HL-60 (cell line): ENCODE measurements around the gene KRT33A.

Source experiments
- DNase-seq, 2 experiments: peaks; one replicate each; pipeline ENCODE4 v3.0.0-alpha.2; 2010 to 2020; ENCODE audit warnings: low read depth in 1 of 2, low spot score in 1 of 2
- H3K27ac ChIP-seq: fragments of 250-450 bp; sonication (Bioruptor Pico); replicated peaks from 2 replicates; pipeline ENCODE4 v1.5.1; 2020; ENCODE audit warnings: mild to moderate bottlenecking, moderate library complexity
- H3K27me3 ChIP-seq: fragments of 250-450 bp; sonication (Bioruptor Pico); 2 replicates; pipeline ENCODE4 v1.5.1; 2021; ENCODE audit warnings: mild to moderate bottlenecking, moderate library complexity; ENCODE audit not compliant: insufficient read depth, poor library complexity, severe bottlenecking
- H3K4me3 ChIP-seq: replicated peaks from 2 replicates; pipeline ENCODE4 v1.5.1; 2011; ENCODE audit warnings: mild to moderate bottlenecking, control low read depth, low read length; ENCODE audit not compliant: insufficient read depth
- CTCF ChIP-seq: IDR thresholded peaks from one replicate; pipeline ENCODE4 v1.5.1; 2011; ENCODE audit warnings: low read length, control low read depth, inconsistent platforms; ENCODE audit not compliant: insufficient read depth
- GABPA ChIP-seq: IDR thresholded peaks from 2 replicates; pipeline ENCODE4 v1.6.1; 2012; ENCODE audit warnings: low read depth
- POLR2AphosphoS5 ChIP-seq: IDR thresholded peaks from 2 replicates; pipeline ENCODE4 v1.6.1; 2012; ENCODE audit warnings: low read depth
- REST ChIP-seq: IDR thresholded peaks from 2 replicates; pipeline ENCODE4 v1.6.1; 2012; ENCODE audit warnings: low read depth; ENCODE audit not compliant: insufficient replicate concordance
- SPI1 ChIP-seq: IDR thresholded peaks from 2 replicates; pipeline ENCODE4 v1.6.1; 2012; ENCODE audit warnings: low read depth, mild to moderate bottlenecking, borderline replicate concordance

Gene KRT33A

GRCh38 chr17:41308251-41308917 is 42.2 kb downstream of the KRT33A start:
- TF ChIP-seq GABPA = peak; percentile 78
- TF ChIP-seq POLR2AphosphoS5 = peak; percentile 99
- peak; percentile 73; the same call in 1 of the 2 replicates for TF ChIP-seq SPI1
- no peak for TF ChIP-seq REST
- H3K27me3 ChIP-seq = no peaks in the 10 kb centered on the region
- DNase-seq = peak in 1 of 2 experiments; percentile 86
- H3K4me3 ChIP-seq = peak overlapping the region; percentile 9
- peak overlapping the region; percentile 53 for H3K27ac ChIP-seq

GRCh38 chr17:41307647-41308046 is 43.0 kb downstream of the KRT33A start:
- Histone ChIP-seq H3K27me3 (no peaks in the 10 kb centered on the region), H3K4me3 (peak overlapping the region; percentile 9), H3K27ac (peak overlapping the region; percentile 53)
- TF ChIP-seq GABPA (peak; percentile 88), POLR2AphosphoS5 (peak; percentile 51), CTCF (no peak), REST (peak; percentile 30), SPI1 (peak; percentile 51; the same call in 1 of the 2 replicates)
- DNase-seq = peak; percentile 45 to 80

GRCh38 chr17:41304091-41304490 is 46.5 kb downstream of the KRT33A start:
- Histone ChIP-seq H3K27me3 (no peaks in the 10 kb centered on the region), H3K4me3 (no peak overlapping the region), H3K27ac (no peak overlapping the region)
- TF ChIP-seq POLR2AphosphoS5 = no peak
- no peak for TF ChIP-seq REST
- no peak for TF ChIP-seq GABPA
- no peak for TF ChIP-seq SPI1
- TF ChIP-seq CTCF = no peak
- no peak for DNase-seq
